HepG2 (cell line): ENCODE data around the gene FUT8. TPM values are rescaled to one million over a fixed set of nuclear protein-coding genes. Genes with fewer than 3 reads are reported as not detected.

Source experiments
- DR1 ChIP-seq: sonication (generic); formaldehyde crosslinking; IDR thresholded peaks from 2 replicates; pipeline ENCODE4 v1.8.0; 2021; ENCODE audit warnings: mild to moderate bottlenecking, missing genetic modification reagents, inconsistent platforms
- GFI1 ChIP-seq: sonication (generic); formaldehyde crosslinking; IDR thresholded peaks from 2 replicates; pipeline ENCODE4 v1.5.0; 2020; ENCODE audit warnings: missing genetic modification reagents, mild to moderate bottlenecking, borderline replicate concordance
- KMT2A ChIP-seq: sonication (generic); formaldehyde crosslinking; IDR thresholded peaks from 2 replicates; pipeline ENCODE4 v1.4.0; 2020; ENCODE audit warnings: missing genetic modification reagents
- MEF2D ChIP-seq: sonication (generic); formaldehyde crosslinking; IDR thresholded peaks from 2 replicates; pipeline ENCODE4 v1.5.1; 2020; ENCODE audit warnings: mild to moderate bottlenecking, missing genetic modification reagents
- POLR2A ChIP-seq, 2 experiments: IDR thresholded peaks; 2 replicates each; pipeline ENCODE4 v1.6.1; 2011; ENCODE audit warnings: low read depth in 2 of 2, low read length in 2 of 2, mild to moderate bottlenecking in 1 of 2, moderate library complexity in 1 of 2; ENCODE audit not compliant: insufficient read depth in 1 of 2
- STAG1 ChIP-seq: sonication (generic); formaldehyde crosslinking; IDR thresholded peaks from 2 replicates; pipeline ENCODE4 v1.4.0; 2020; ENCODE audit warnings: missing genetic modification reagents
- TAF1 ChIP-seq: sonication (generic); formaldehyde crosslinking; IDR thresholded peaks from 2 replicates; pipeline ENCODE4 v1.4.0; 2020; ENCODE audit warnings: missing genetic modification reagents
- TP53 ChIP-seq: sonication (generic); formaldehyde crosslinking; conservative IDR thresholded peaks from 2 replicates; pipeline ENCODE4 v1.4.0; 2020; ENCODE audit warnings: missing genetic modification reagents
- ZMAT3 ChIP-seq: sonication (generic); formaldehyde crosslinking; conservative IDR thresholded peaks from 2 replicates; pipeline ENCODE4 v1.7.0; 2021; ENCODE audit warnings: missing genetic modification reagents
- ZNF3 ChIP-seq: IDR thresholded peaks from 2 replicates; pipeline ENCODE4 v1.7.0; 2017; ENCODE audit warnings: inconsistent platforms
- ZNF75D ChIP-seq: sonication (generic); formaldehyde crosslinking; IDR thresholded peaks from 2 replicates; pipeline ENCODE4 v1.8.1; 2023; ENCODE audit warnings: missing genetic modification reagents, mild to moderate bottlenecking, borderline replicate concordance
- ZNF792 ChIP-seq: IDR thresholded peaks from 2 replicates; pipeline ENCODE4 v1.6.1; 2016
- polyA plus RNA-seq, 8 experiments: library from polyadenylated mRNA; depleted of rRNA in 3 of 8; stranded (reverse) in 7 of 8; unstranded in 1 of 8; fragments of >200 nt; fragmentation: Illumina TruSeq in 4 of 8; extraction: Trizol in 4 of 8; gene quantifications; 2 replicates each; pipeline versions ENCODE4 v1.2.1 to v1.2.3, GENCODE V29; 2011 to 2016; ENCODE audit warnings: low read depth in 4 of 8, missing spikeins in 1 of 8, mixed read lengths in 1 of 8; ENCODE audit not compliant: insufficient read depth in 1 of 8
- total RNA-seq, 5 experiments: library from RNA; depleted of rRNA; stranded (reverse); fragments of >200 nt; fragmentation: Illumina TruSeq; extraction: Trizol; gene quantifications; 2 replicates each; pipeline ENCODE4 v1.2.3, GENCODE V29; 2016; ENCODE audit warnings: low read depth in 1 of 5
- TF ChIP-seq, protein P1 (sequence below): IDR thresholded peaks from 2 replicates; pipeline ENCODE4 v1.6.1; 2016
- TF ChIP-seq, protein P2 (sequence below): sonication (generic); formaldehyde crosslinking; IDR thresholded peaks from 2 replicates; pipeline ENCODE4 v1.8.1; 2023; ENCODE audit warnings: mild to moderate bottlenecking, inconsistent platforms, moderate library complexity, missing genetic modification reagents, borderline replicate concordance
- TF ChIP-seq, protein P3 (sequence below): IDR thresholded peaks from 2 replicates; pipeline ENCODE4 v1.6.1; 2016; ENCODE audit warnings: control low read depth
- TF ChIP-seq, protein P4 (sequence below): sonication (generic); formaldehyde crosslinking; IDR thresholded peaks from 2 replicates; pipeline ENCODE4 v1.4.0; 2020; ENCODE audit warnings: missing genetic modification reagents, borderline replicate concordance
- TF ChIP-seq, protein P5 (sequence below): sonication (generic); formaldehyde crosslinking; IDR thresholded peaks from 2 replicates; pipeline ENCODE4 v1.4.0; 2020; ENCODE audit warnings: missing genetic modification reagents, borderline replicate concordance
- TF ChIP-seq, protein P6 (sequence below), 2 experiments: fragments of 450-650 bp in 1 of 2; sonication (generic) in 1 of 2; formaldehyde crosslinking; IDR thresholded peaks; 2 replicates each; pipeline versions ENCODE4 v1.5.0 to v1.8.0; 2020 to 2022; ENCODE audit warnings: mild to moderate bottlenecking in 1 of 2, missing genetic modification reagents in 1 of 2

FUT8 gene
- total and polyA plus RNA-seq, 2 of the 13 experiments (the other 11 are each of a cell fraction or from before 2014, with no cell fraction given), result 9.3 to 17.5 TPM

DNA sequence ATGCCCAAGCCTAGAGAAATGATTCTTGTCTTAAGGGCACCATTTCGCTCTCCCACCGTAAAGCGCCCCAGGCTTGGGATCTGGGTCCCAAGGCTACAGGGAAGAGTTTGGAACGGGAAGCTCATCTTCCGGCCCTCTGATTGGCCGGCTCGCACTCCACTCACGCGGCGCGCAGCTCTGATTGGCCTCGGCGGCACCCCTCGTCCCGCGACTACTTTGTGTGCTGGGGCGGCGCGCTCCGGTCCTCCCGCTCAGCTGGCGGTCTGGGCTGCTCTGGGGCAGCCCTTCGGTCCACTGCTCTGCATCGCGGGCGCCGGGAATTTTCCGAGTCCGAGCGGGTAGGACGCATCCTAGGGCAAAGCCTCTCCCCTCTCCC is 886 bp upstream of the FUT8 start (continued):
- TF ChIP-seq, protein P1, sequence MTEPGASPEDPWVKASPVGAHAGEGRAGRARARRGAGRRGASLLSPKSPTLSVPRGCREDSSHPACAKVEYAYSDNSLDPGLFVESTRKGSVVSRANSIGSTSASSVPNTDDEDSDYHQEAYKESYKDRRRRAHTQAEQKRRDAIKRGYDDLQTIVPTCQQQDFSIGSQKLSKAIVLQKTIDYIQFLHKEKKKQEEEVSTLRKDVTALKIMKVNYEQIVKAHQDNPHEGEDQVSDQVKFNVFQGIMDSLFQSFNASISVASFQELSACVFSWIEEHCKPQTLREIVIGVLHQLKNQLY (CRISPR knock-in tag), result 0 out of 2 replicates have a peak, but pooled peaks have one; percentile 38
- TF ChIP-seq, protein P2, sequence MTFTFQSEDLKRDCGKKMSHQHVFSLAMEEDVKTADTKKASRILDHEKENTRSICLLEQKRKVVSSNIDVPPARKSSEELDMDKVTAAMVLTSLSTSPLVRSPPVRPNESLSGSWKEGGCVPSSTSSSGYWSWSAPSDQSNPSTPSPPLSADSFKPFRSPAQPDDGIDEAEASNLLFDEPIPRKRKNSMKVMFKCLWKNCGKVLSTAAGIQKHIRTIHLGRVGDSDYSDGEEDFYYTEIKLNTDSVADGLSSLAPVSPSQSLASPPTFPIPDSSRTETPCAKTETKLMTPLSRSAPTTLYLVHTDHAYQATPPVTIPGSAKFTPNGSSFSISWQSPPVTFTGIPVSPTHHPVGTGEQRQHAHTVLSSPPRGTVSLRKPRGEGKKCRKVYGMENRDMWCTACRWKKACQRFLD (CRISPR knock-in tag), result peak; percentile 86; the same call in 1 of the 2 replicates
- no peak for TF ChIP-seq ZNF75D (CRISPR knock-in tag)
- TF ChIP-seq GFI1 (CRISPR knock-in tag), result peak; percentile 28; the same call in 1 of the 2 replicates
- TF ChIP-seq, protein P3, sequence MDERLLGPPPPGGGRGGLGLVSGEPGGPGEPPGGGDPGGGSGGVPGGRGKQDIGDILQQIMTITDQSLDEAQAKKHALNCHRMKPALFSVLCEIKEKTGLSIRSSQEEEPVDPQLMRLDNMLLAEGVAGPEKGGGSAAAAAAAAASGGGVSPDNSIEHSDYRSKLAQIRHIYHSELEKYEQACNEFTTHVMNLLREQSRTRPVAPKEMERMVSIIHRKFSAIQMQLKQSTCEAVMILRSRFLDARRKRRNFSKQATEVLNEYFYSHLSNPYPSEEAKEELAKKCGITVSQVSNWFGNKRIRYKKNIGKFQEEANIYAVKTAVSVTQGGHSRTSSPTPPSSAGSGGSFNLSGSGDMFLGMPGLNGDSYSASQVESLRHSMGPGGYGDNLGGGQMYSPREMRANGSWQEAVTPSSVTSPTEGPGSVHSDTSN (CRISPR knock-in tag), result peak; percentile 85
- TF ChIP-seq DR1 (CRISPR knock-in tag), result peak; percentile 67; the same call in 1 of the 2 replicates
- TF ChIP-seq, protein P4, sequence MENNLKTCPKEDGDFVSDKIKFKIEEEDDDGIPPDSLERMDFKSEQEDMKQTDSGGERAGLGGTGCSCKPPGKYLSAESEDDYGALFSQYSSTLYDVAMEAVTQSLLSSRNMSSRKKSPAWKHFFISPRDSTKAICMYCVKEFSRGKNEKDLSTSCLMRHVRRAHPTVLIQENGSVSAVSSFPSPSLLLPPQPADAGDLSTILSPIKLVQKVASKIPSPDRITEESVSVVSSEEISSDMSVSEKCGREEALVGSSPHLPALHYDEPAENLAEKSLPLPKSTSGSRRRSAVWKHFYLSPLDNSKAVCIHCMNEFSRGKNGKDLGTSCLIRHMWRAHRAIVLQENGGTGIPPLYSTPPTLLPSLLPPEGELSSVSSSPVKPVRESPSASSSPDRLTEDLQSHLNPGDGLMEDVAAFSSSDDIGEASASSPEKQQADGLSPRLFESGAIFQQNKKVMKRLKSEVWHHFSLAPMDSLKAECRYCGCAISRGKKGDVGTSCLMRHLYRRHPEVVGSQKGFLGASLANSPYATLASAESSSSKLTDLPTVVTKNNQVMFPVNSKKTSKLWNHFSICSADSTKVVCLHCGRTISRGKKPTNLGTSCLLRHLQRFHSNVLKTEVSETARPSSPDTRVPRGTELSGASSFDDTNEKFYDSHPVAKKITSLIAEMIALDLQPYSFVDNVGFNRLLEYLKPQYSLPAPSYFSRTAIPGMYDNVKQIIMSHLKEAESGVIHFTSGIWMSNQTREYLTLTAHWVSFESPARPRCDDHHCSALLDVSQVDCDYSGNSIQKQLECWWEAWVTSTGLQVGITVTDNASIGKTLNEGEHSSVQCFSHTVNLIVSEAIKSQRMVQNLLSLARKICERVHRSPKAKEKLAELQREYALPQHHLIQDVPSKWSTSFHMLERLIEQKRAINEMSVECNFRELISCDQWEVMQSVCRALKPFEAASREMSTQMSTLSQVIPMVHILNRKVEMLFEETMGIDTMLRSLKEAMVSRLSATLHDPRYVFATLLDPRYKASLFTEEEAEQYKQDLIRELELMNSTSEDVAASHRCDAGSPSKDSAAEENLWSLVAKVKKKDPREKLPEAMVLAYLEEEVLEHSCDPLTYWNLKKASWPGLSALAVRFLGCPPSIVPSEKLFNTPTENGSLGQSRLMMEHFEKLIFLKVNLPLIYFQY (CRISPR knock-in tag), result peak; percentile 79; the same call in 1 of the 2 replicates
- TF ChIP-seq TP53 (CRISPR knock-in tag), result no peak
- TF ChIP-seq, protein P5, sequence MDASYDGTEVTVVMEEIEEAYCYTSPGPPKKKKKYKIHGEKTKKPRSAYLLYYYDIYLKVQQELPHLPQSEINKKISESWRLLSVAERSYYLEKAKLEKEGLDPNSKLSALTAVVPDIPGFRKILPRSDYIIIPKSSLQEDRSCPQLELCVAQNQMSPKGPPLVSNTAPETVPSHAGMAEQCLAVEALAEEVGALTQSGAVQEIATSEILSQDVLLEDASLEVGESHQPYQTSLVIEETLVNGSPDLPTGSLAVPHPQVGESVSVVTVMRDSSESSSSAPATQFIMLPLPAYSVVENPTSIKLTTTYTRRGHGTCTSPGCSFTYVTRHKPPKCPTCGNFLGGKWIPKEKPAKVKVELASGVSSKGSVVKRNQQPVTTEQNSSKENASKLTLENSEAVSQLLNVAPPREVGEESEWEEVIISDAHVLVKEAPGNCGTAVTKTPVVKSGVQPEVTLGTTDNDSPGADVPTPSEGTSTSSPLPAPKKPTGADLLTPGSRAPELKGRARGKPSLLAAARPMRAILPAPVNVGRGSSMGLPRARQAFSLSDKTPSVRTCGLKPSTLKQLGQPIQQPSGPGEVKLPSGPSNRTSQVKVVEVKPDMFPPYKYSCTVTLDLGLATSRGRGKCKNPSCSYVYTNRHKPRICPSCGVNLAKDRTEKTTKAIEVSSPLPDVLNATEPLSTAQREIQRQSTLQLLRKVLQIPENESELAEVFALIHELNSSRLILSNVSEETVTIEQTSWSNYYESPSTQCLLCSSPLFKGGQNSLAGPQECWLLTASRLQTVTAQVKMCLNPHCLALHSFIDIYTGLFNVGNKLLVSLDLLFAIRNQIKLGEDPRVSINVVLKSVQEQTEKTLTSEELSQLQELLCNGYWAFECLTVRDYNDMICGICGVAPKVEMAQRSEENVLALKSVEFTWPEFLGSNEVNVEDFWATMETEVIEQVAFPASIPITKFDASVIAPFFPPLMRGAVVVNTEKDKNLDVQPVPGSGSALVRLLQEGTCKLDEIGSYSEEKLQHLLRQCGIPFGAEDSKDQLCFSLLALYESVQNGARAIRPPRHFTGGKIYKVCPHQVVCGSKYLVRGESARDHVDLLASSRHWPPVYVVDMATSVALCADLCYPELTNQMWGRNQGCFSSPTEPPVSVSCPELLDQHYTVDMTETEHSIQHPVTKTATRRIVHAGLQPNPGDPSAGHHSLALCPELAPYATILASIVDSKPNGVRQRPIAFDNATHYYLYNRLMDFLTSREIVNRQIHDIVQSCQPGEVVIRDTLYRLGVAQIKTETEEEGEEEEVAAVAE (CRISPR knock-in tag), result no peak
- TF ChIP-seq POLR2A (IDR thresholded peaks at IDR 0.05; ENCODE audit: insufficient read depth in 1 of 2, low read depth in 2 of 2, low read length in 2 of 2), result peak in 1 of 2 experiments; percentile 19; a peak in 1 of 4 replicates
- TF ChIP-seq STAG1 (CRISPR knock-in tag), result peak; percentile 24
- peak; percentile 16; the same call in 1 of the 2 replicates for TF ChIP-seq TAF1 (CRISPR knock-in tag)
- no peak for TF ChIP-seq ZNF3 (CRISPR knock-in tag)
- no peak for TF ChIP-seq ZMAT3
- TF ChIP-seq MEF2D (CRISPR knock-in tag), result no peak
- TF ChIP-seq KMT2A (CRISPR knock-in tag), result no peak
- TF ChIP-seq, protein P6, sequence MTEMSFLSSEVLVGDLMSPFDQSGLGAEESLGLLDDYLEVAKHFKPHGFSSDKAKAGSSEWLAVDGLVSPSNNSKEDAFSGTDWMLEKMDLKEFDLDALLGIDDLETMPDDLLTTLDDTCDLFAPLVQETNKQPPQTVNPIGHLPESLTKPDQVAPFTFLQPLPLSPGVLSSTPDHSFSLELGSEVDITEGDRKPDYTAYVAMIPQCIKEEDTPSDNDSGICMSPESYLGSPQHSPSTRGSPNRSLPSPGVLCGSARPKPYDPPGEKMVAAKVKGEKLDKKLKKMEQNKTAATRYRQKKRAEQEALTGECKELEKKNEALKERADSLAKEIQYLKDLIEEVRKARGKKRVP (CRISPR knock-in tag; IDR thresholded peaks at IDR 0.05), result no peak
- TF ChIP-seq ZNF792, result no peak
